Sigmoid colon (tissue), 7 donors: ENCODE results near the gene C21orf91. TPM values are rescaled to one million over a fixed set of nuclear protein-coding genes. Genes with fewer than 3 reads are reported as not detected.

Source experiments
- DNase-seq: peaks from one replicate; pipeline ENCODE4 v3.0.0-alpha.2; 2019
- H3K27ac ChIP-seq, 4 donors: fragments of 200-600 bp; sonication (generic); one replicate each; pipeline ENCODE4 v1.5.1; 2016 to 2019; ENCODE audit warnings: mild to moderate bottlenecking in 1 of 4
- H3K27me3 ChIP-seq, 3 donors: fragments of 200-600 bp; sonication (generic); one replicate each; pipeline ENCODE4 v1.5.1; 2019; ENCODE audit warnings: mild to moderate bottlenecking in 1 of 3
- H3K36me3 ChIP-seq, 4 donors: fragments of 200-600 bp; sonication (generic); one replicate each; pipeline ENCODE4 v1.5.1; 2016 to 2019
- H3K4me1 ChIP-seq, 4 donors: fragments of 200-600 bp; sonication (generic); one replicate each; pipeline ENCODE4 v1.5.1; 2017 to 2019
- H3K4me3 ChIP-seq, 4 donors: fragments of 200-600 bp; sonication (generic); one replicate each; pipeline ENCODE4 v1.5.1; 2017 to 2019; ENCODE audit warnings: mild to moderate bottlenecking in 2 of 4, moderate library complexity in 1 of 4
- H3K9me3 ChIP-seq, 4 donors: fragments of 200-600 bp in 3 of 4; sonication (generic) in 3 of 4; one replicate each; pipeline versions ENCODE4 v1.5.1 to v1.6.1; 2013 to 2019
- CTCF ChIP-seq, 4 experiments: fragments of 450-650 bp in 3 of 4; fragments of 200-600 bp in 1 of 4; IDR thresholded peaks; one replicate each; pipeline ENCODE4 v1.5.1; 2016 to 2019; ENCODE audit warnings: antibody characterized with exemption in 4 of 4, mild to moderate bottlenecking in 3 of 4, moderate library complexity in 2 of 4
- EP300 ChIP-seq, 4 donors: sonication (generic); formaldehyde crosslinking; IDR thresholded peaks; one replicate each; pipeline ENCODE4 v1.6.1; 2017; ENCODE audit warnings: antibody characterized with exemption in 4 of 4
- POLR2A ChIP-seq, 2 donors: fragments of 450-650 bp; IDR thresholded peaks; one replicate each; pipeline ENCODE4 v1.6.1; 2016; ENCODE audit warnings: antibody characterized with exemption in 2 of 2, mild to moderate bottlenecking in 2 of 2, moderate library complexity in 2 of 2
- POLR2AphosphoS5 ChIP-seq, 4 donors: sonication (generic); formaldehyde crosslinking; IDR thresholded peaks; one replicate each; pipeline ENCODE4 v1.6.1; 2017; ENCODE audit warnings: antibody characterized with exemption in 4 of 4
- WGBS, 2 donors: extraction: QIAGEN DNeasy Blood & Tissue Kit; methylation state at CpG; one replicate each; pipeline ENCODE4 v1.1.7; 2013; 5-methylcytosine and 5-hydroxymethylcytosine counted together
- intact Hi-C: fragments of 100-400 bp; cut with DNase I; formaldehyde crosslinking; loops from one replicate; pipeline ENCODE4 v1.15.1; 2023
- polyA plus RNA-seq, 3 donors: library from polyadenylated mRNA; stranded (reverse); fragments of 200-250 nt; gene quantifications; one replicate each; pipeline ENCODE4 v1.2.3, GENCODE V29; 2013
- total RNA-seq, 4 donors: library from RNA; depleted of rRNA; stranded (reverse); fragments of >200 nt; gene quantifications; one replicate each; pipeline ENCODE4 v1.1.0, GENCODE V29; 2016
- donor health status: healthy with polysubstance abuse.
- donor health status: Bipolar disorder and iron deficiency.
- donor health status: healthy.

The C21orf91 gene
- total and polyA plus RNA-seq, 7 donors, result 2.4 to 12.8 (median 6.4) TPM

- no peaks in the 10 kb centered on the region for H3K27me3 ChIP-seq
- no peaks in the 10 kb centered on the region for H3K9me3 ChIP-seq
- no peak overlapping the region for H3K4me3 ChIP-seq
- peaks cover 0 to 7% (median 3%) of the 10 kb centered on the region in 4 donors for H3K4me1 ChIP-seq
- no peak for TF ChIP-seq CTCF (IDR thresholded peaks at IDR 0.05)
- no peak for TF ChIP-seq POLR2AphosphoS5 (IDR thresholded peaks at IDR 0.05)
- TF ChIP-seq POLR2A (IDR thresholded peaks at IDR 0.05), result no peak
- TF ChIP-seq EP300 (IDR thresholded peaks at IDR 0.05), result no peak
- WGBS, 2 donors, result 35 to 61% methylated on average over 3 of the region's 3 CpGs
- DNase-seq, result no peak
- H3K27ac ChIP-seq, result no peak overlapping the region
- intact Hi-C loops, result loop anchor here (10.0 kb wide), 1 partner anchor 56 kb away; no protein-coding TSS in a partner anchor
- peaks cover 0 to 22% (median 8%) of the 10 kb centered on the region in 4 donors for H3K36me3 ChIP-seq
Measured at GRCh38 chr21:17789069-17789468, 30.1 kb downstream of the C21orf91 start.

DNA sequence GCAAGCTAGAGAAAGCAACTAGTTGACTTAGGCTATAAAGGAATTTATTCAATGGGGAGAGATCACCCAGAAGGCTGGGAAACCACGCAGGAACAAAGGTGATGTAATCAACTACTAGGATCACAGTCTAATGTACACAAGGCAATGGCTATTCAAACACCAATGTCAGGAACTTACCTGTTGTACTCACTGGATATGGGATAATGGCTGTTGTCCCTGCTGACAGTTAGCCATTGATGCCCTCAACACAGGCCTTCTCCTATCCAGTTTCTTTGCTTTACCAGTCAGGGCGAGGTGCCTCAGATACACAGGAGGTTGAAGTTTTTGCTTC, 32.3 kb downstream of the C21orf91 start:
- TF ChIP-seq POLR2AphosphoS5 (IDR thresholded peaks at IDR 0.05), result no peak
- TF ChIP-seq EP300 (IDR thresholded peaks at IDR 0.05), result no peak
- TF ChIP-seq POLR2A (IDR thresholded peaks at IDR 0.05), result no peak
- TF ChIP-seq CTCF (IDR thresholded peaks at IDR 0.05), result no peak
- Histone ChIP-seq H3K36me3 (peaks cover 0 to 12% (median 8%) of the 10 kb centered on the region in 4 donors), H3K27me3 (no peaks in the 10 kb centered on the region), H3K27ac (no peak overlapping the region), H3K4me3 (no peak overlapping the region), H3K4me1 (no peaks in the 10 kb centered on the region), H3K9me3 (no peaks in the 10 kb centered on the region)
- WGBS, 2 donors, result 59 to 74% methylated on average over 2 of the region's 2 CpGs
- DNase-seq, result no peak
- intact Hi-C loops, result loop anchor here (10.0 kb wide), 1 partner anchor 58 kb away; no protein-coding TSS in a partner anchor

GRCh38 chr21:17786071-17786850, 32.9 kb downstream of the C21orf91 start:
- Histone ChIP-seq H3K4me1 (no peaks in the 10 kb centered on the region), H3K9me3 (no peaks in the 10 kb centered on the region), H3K36me3 (peaks cover 0 to 12% (median 8%) of the 10 kb centered on the region in 4 donors), H3K4me3 (no peak overlapping the region), H3K27me3 (no peaks in the 10 kb centered on the region), H3K27ac (no peak overlapping the region)
- intact Hi-C loops, result loop anchor here (10.0 kb wide), 1 partner anchor 59 kb away; no protein-coding TSS in a partner anchor
- no peak for DNase-seq
- no peak for TF ChIP-seq POLR2A (IDR thresholded peaks at IDR 0.05)
- WGBS, 2 donors, result 82 to 93% methylated on average over 8 of the region's 8 CpGs

DNA sequence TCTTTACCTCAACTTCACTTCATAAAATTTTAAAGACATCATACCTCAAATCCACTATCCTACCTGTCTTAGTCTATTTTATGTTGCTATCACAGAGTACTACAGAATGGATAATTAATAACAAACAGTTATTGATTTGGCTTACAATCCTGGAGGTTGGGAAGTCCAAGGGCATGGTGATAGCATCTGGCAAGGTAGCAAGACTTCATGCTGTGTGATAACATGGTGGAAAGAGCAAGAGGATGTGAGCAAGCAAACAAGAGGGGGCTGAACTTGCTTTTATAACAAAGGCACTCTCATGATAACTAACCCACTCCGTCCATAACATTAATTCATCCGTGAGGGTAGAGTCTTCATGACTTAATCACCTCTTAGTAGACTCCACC, 33.8 kb downstream of the C21orf91 start:
- no peak overlapping the region for H3K27ac ChIP-seq
- no peaks in the 10 kb centered on the region for H3K27me3 ChIP-seq
- H3K9me3 ChIP-seq, result no peaks in the 10 kb centered on the region
- no peaks in the 10 kb centered on the region for H3K4me1 ChIP-seq
- TF ChIP-seq POLR2AphosphoS5 (IDR thresholded peaks at IDR 0.05) (no peak), POLR2A (IDR thresholded peaks at IDR 0.05) (no peak)
- H3K4me3 ChIP-seq, result no peak overlapping the region
- peaks cover 0 to 12% (median 8%) of the 10 kb centered on the region in 4 donors for H3K36me3 ChIP-seq
- no peak for DNase-seq
- WGBS, 2 donors, result 97 to 98% methylated on average over 2 of the region's 2 CpGs
- intact Hi-C loops, result loop anchor here (10.0 kb wide), 1 partner anchor 59 kb away; no protein-coding TSS in a partner anchor

DNA sequence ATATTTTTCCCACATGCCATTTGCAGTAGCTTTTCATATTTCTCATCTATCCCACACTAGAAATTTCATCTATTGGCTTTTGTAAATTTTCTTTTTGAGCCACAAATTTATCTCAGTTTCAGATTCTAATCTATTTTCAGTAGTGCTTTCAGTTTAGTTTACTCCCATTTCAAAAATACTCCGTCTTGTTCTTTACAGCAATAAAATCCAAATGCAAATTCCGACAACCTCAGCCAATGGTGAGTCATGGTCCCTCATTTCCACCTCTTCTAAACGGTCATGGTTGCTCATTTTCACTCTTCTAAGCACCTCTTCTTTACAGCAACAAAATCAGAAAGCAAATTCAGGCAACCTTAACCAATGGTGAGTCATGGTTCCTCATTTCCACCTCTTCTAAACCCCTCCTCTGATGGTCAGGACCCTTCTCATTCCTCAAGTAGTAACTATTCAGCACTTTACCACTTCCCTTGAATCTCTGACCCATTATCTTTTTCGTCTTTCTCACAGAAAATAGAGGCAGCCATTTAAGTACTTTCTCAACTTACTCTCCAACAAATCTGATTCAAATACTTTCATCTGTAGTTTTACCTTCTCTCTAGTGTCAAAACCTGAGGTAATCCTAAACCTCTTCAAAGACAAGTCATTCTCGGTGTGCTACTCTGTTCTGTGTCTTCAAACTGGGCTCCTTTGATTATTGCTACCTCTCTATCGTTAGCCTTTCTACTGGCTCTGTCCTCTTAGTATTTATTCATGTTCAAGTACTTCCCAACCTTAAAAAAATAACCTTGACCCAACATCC, 34.4 kb downstream of the C21orf91 start:
- no peaks in the 10 kb centered on the region for H3K9me3 ChIP-seq
- 54 to 82% methylated on average over 6 of the region's 6 CpGs for WGBS, 2 donors
- H3K4me3 ChIP-seq, result no peak overlapping the region
- no peaks in the 10 kb centered on the region for H3K27me3 ChIP-seq
- H3K4me1 ChIP-seq, result no peaks in the 10 kb centered on the region
- DNase-seq, result no peak
- no peak overlapping the region for H3K27ac ChIP-seq
- peaks cover 0 to 12% (median 8%) of the 10 kb centered on the region in 4 donors for H3K36me3 ChIP-seq
- intact Hi-C loops, result loop anchor here (10.0 kb wide), 1 partner anchor 60 kb away; no protein-coding TSS in a partner anchor
- TF ChIP-seq POLR2A (IDR thresholded peaks at IDR 0.05) (no peak), POLR2AphosphoS5 (IDR thresholded peaks at IDR 0.05) (no peak), CTCF (IDR thresholded peaks at IDR 0.05) (no peak), EP300 (IDR thresholded peaks at IDR 0.05) (no peak)
